ENCODE measurements around the gene RALGAPB. TPM values are rescaled to one million over a fixed set of nuclear protein-coding genes. Genes with fewer than 3 reads are reported as not detected.

Gene RALGAPB
- total and polyA plus RNA-seq, 2 experiments from 2014 or later, result 10.2 to 40.4 TPM

- H2AFZ ChIP-seq, result peak within 1 kb of the TSS; percentile 96
- H3K36me3 ChIP-seq (ENCODE audit: insufficient read depth), result peaks cover 39% of the 10 kb centered on the region
- peaks cover 28% of the 10 kb centered on the region for H3K27me3 Mint-ChIP-seq (ENCODE audit: insufficient read depth, low read depth, poor library complexity)
- H3K36me3 Mint-ChIP-seq (ENCODE audit: low read depth), result peaks cover 52% of the 10 kb centered on the region
- peak within 1 kb of the TSS; percentile 100 for H3K4me2 ChIP-seq
- H3K9me2 ChIP-seq (ENCODE audit: insufficient read depth), result no peaks in the 10 kb centered on the region
- peaks cover 6% of the 10 kb centered on the region; the same call in 1 of the 2 replicates for H3K4me1 ChIP-seq (ENCODE audit: insufficient read depth)
- H3K27ac Mint-ChIP-seq, result peak within 1 kb of the TSS; percentile 98
- H3K9me3 Mint-ChIP-seq, result peaks cover 3% of the 10 kb centered on the region; the same call in 1 of the 3 replicates
- peaks cover 51% of the 10 kb centered on the region for H3K79me2 ChIP-seq (replicated peaks; ENCODE audit: insufficient read depth)
- peak; percentile 97 for DNase-seq (ENCODE audit: low spot score)
- peak within 1 kb of the TSS; percentile 73; the same call in 1 of the 2 replicates for H3K27ac ChIP-seq (ENCODE audit: low read depth)
- ATAC-seq, result peak; percentile 83
- peaks cover 27% of the 10 kb centered on the region for H4K20me1 ChIP-seq (replicated peaks; ENCODE audit: insufficient read depth)
- TF ChIP-seq JUNB (IDR thresholded peaks at IDR 0.05; ENCODE audit: unreplicated experiment), result no peak
- no peak for TF ChIP-seq NANOG (IDR thresholded peaks at IDR 0.05; ENCODE audit: borderline replicate concordance)
- no peak for TF ChIP-seq STAT1 (IDR thresholded peaks at IDR 0.05; ENCODE audit: unreplicated experiment)
- TF ChIP-seq, protein P1, sequence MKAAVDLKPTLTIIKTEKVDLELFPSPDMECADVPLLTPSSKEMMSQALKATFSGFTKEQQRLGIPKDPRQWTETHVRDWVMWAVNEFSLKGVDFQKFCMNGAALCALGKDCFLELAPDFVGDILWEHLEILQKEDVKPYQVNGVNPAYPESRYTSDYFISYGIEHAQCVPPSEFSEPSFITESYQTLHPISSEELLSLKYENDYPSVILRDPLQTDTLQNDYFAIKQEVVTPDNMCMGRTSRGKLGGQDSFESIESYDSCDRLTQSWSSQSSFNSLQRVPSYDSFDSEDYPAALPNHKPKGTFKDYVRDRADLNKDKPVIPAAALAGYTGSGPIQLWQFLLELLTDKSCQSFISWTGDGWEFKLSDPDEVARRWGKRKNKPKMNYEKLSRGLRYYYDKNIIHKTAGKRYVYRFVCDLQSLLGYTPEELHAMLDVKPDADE (IDR thresholded peaks at IDR 0.05), result peak; percentile 85
- TF ChIP-seq CTCF (conservative IDR thresholded peaks at IDR 0.05; ENCODE audit: low read depth in 2 of 2), result peak; percentile 93 to 95
- TF ChIP-seq, protein P2, sequence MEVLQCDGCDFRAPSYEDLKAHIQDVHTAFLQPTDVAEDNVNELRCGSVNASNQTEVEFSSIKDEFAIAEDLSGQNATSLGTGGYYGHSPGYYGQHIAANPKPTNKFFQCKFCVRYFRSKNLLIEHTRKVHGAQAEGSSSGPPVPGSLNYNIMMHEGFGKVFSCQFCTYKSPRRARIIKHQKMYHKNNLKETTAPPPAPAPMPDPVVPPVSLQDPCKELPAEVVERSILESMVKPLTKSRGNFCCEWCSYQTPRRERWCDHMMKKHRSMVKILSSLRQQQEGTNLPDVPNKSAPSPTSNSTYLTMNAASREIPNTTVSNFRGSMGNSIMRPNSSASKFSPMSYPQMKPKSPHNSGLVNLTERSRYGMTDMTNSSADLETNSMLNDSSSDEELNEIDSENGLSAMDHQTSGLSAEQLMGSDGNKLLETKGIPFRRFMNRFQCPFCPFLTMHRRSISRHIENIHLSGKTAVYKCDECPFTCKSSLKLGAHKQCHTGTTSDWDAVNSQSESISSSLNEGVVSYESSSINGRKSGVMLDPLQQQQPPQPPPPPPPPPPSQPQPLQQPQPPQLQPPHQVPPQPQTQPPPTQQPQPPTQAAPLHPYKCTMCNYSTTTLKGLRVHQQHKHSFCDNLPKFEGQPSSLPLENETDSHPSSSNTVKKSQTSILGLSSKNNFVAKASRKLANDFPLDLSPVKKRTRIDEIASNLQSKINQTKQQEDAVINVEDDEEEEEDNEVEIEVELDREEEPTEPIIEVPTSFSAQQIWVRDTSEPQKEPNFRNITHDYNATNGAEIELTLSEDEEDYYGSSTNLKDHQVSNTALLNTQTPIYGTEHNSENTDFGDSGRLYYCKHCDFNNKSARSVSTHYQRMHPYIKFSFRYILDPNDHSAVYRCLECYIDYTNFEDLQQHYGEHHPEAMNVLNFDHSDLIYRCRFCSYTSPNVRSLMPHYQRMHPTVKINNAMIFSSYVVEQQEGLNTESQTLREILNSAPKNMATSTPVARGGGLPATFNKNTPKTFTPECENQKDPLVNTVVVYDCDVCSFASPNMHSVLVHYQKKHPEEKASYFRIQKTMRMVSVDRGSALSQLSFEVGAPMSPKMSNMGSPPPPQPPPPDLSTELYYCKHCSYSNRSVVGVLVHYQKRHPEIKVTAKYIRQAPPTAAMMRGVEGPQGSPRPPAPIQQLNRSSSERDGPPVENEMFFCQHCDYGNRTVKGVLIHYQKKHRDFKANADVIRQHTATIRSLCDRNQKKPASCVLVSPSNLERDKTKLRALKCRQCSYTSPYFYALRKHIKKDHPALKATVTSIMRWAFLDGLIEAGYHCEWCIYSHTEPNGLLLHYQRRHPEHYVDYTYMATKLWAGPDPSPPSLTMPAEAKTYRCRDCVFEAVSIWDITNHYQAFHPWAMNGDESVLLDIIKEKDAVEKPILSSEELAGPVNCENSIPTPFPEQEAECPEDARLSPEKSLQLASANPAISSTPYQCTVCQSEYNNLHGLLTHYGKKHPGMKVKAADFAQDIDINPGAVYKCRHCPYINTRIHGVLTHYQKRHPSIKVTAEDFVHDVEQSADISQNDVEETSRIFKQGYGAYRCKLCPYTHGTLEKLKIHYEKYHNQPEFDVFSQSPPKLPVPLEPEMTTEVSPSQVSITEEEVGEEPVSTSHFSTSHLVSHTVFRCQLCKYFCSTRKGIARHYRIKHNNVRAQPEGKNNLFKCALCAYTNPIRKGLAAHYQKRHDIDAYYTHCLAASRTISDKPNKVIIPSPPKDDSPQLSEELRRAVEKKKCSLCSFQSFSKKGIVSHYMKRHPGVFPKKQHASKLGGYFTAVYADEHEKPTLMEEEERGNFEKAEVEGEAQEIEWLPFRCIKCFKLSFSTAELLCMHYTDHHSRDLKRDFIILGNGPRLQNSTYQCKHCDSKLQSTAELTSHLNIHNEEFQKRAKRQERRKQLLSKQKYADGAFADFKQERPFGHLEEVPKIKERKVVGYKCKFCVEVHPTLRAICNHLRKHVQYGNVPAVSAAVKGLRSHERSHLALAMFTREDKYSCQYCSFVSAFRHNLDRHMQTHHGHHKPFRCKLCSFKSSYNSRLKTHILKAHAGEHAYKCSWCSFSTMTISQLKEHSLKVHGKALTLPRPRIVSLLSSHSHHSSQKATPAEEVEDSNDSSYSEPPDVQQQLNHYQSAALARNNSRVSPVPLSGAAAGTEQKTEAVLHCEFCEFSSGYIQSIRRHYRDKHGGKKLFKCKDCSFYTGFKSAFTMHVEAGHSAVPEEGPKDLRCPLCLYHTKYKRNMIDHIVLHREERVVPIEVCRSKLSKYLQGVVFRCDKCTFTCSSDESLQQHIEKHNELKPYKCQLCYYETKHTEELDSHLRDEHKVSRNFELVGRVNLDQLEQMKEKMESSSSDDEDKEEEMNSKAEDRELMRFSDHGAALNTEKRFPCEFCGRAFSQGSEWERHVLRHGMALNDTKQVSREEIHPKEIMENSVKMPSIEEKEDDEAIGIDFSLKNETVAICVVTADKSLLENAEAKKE (CRISPR knock-in tag; IDR thresholded peaks at IDR 0.05), result no peak
- peak; percentile 97 for TF ChIP-seq POLR2AphosphoS5 (IDR thresholded peaks at IDR 0.05; ENCODE audit: low read depth)
- TF ChIP-seq EZH2 (IDR thresholded peaks at IDR 0.05; ENCODE audit: low read depth, unreplicated experiment), result no peak
- TF ChIP-seq EZH2phosphoT487 (IDR thresholded peaks at IDR 0.05; ENCODE audit: unreplicated experiment), result no peak
- TF ChIP-seq ZNF331 (CRISPR knock-in tag; IDR thresholded peaks at IDR 0.05; ENCODE audit: low read depth), result no peak
- TF ChIP-seq REST (IDR thresholded peaks at IDR 0.05; ENCODE audit: unreplicated experiment), result peak; percentile 43
- TF ChIP-seq ZNF114 (CRISPR knock-in tag; IDR thresholded peaks at IDR 0.05), result no peak
- TF ChIP-seq CREB1 (CRISPR knock-in tag; IDR thresholded peaks at IDR 0.05; ENCODE audit: low read depth), result peak; percentile 93
- H3K27me3 ChIP-seq (ENCODE audit: insufficient read depth), result no peaks in the 10 kb centered on the region
- H3F3A ChIP-seq (replicated peaks; ENCODE audit: low read depth), result 0 out of 2 replicates have a peak, but pooled peaks cover 2% of the 10 kb centered on the region
- peak within 1 kb of the TSS; percentile 97 for H3K4me3 Mint-ChIP-seq
- H3K4me1 Mint-ChIP-seq, result peaks cover 21% of the 10 kb centered on the region
- H3K4me3 ChIP-seq, result peak within 1 kb of the TSS; percentile 99
Measured at GRCh38 chr20:38434770-38435554, 37.7 kb upstream of the RALGAPB start, which contains the start of gene SNHG17. Gene SNHG17, minus strand, starts transcription at chr20:38435328.

Measured in GM23338 (cell line).